Neural cell (in vitro differentiated cells): ENCODE data around the gene HIP1.

Experiments used
- EZH2 ChIP-seq: fragments of 200-600, 300-800 bp; shearing (Covaris generic), sonication (generic); IDR thresholded peaks from 2 replicates; pipeline ENCODE4 v1.6.1; 2014; ENCODE audit warnings: antibody characterized with exemption, low read length, borderline replicate concordance, mild to moderate bottlenecking; ENCODE audit not compliant: insufficient read depth, poor library complexity, severe bottlenecking
- MXI1 ChIP-seq: fragments of 450-650 bp; conservative IDR thresholded peaks from 2 replicates; pipeline ENCODE4 v1.6.1; 2014; ENCODE audit warnings: antibody characterized with exemption, mild to moderate bottlenecking; ENCODE audit not compliant: poor library complexity, severe bottlenecking

DNA sequence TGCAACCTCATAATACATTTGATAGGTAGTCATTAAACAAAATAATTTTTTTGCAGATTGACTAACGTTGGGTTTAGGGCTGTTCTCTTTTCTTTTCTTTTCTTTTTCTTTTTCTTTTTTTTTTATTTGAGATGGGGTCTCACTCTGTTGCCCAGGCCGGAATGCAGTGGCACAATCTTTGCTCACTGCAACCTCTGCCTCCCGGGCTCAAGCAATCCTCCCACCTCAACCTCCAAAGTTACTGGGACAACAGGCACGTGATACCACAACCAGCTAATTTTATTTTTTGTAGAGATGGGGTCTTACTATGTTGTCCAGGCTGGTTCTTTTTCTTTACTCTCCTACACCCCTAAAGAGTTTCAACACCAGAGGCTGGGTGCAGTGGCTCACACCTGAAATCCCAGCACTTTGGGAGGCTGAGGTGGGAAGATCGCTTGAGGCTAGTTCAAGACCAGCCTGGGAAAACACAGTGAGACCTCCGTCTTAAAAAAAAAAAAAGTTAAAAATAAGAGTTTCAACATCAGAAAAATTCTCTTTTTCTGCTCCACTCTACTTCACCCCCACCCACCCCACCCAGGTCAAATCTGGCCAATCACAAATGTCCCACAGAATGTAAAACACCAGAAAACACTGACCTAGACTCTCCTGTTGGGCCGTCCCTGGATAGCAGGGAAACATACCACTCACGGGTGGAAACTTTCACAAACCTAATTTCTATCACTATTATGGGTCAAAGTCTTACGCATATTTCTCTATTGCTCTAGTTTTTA is 3.0 kb downstream of the HIP1 start:
- no peak for TF ChIP-seq MXI1
- TF ChIP-seq EZH2, result no peak
